Fibroblast of the aortic adventitia (primary cell): ENCODE measurements around the gene HHAT. TPM values are rescaled to one million over a fixed set of nuclear protein-coding genes. Genes with fewer than 3 reads are reported as not detected.
A peak's percentile ranks its signal among the peaks of the same experiment; 100 is the strongest.

Experiments used
- DNase-seq: peaks from one replicate; pipeline ENCODE4 v3.0.0-alpha.2; 2010; ENCODE audit warnings: low read depth
- H3K4me3 ChIP-seq: 2 replicates; pipeline ENCODE4 v1.5.1; 2011; ENCODE audit warnings: low read depth, mild to moderate bottlenecking, control low read depth, low read length, moderate library complexity
- CTCF ChIP-seq: IDR thresholded peaks from 2 replicates; pipeline ENCODE4 v1.5.1; 2011; ENCODE audit warnings: mild to moderate bottlenecking, low read length, control low read depth, inconsistent platforms; ENCODE audit not compliant: insufficient read depth
- total RNA-seq: library from RNA; depleted of rRNA; stranded (reverse); fragments of >200 nt; gene quantifications from 2 replicates; pipeline ENCODE4 v1.2.3, GENCODE V29; 2012; ENCODE audit warnings: low replicate concordance

HHAT gene
- total RNA-seq, 1 donor, result 8.5 TPM

- DNase-seq, result peak; percentile 13
- TF ChIP-seq CTCF, result no peak
- H3K4me3 ChIP-seq, result no peak overlapping the region
Observed at GRCh38 chr1:210438928-210439841, 110.5 kb downstream of the HHAT start.

- DNase-seq, result no peak
- no peak overlapping the region for H3K4me3 ChIP-seq
Observed at GRCh38 chr1:210440081-210440480, 111.4 kb downstream of the HHAT start.

GRCh38 chr1:210441028-210441427, 112.3 kb downstream of the HHAT start:
- DNase-seq, result no peak
- H3K4me3 ChIP-seq, result no peak overlapping the region
- TF ChIP-seq CTCF, result no peak

More at GRCh38 chr1:210440081-210440480, 111.4 kb downstream of the HHAT start:
- no peak for TF ChIP-seq CTCF

GRCh38 chr1:210445485-210445884, 116.8 kb downstream of the HHAT start:
- no peak overlapping the region for H3K4me3 ChIP-seq
- TF ChIP-seq CTCF, result no peak
- no peak for DNase-seq

GRCh38 chr1:210445931-210446330, 117.2 kb downstream of the HHAT start:
- DNase-seq, result no peak
- no peak for TF ChIP-seq CTCF
- no peak overlapping the region for H3K4me3 ChIP-seq

- DNase-seq, result no peak
- no peak overlapping the region for H3K4me3 ChIP-seq
- no peak for TF ChIP-seq CTCF
Observed at GRCh38 chr1:210446479-210446878, 117.8 kb downstream of the HHAT start.
